ENCODE results near the gene CLASP2. TPM values are rescaled to one million over a fixed set of nuclear protein-coding genes. Genes with fewer than 3 reads are reported as not detected.
"Not testable (repeated sequence)": the region's sequence is repeated elsewhere in the genome, so short reads cannot be mapped to it uniquely, and the experiment has no call there.

CLASP2 gene
- total RNA-seq, 1 experiment from 2014 or later = 40.4 TPM

DNA sequence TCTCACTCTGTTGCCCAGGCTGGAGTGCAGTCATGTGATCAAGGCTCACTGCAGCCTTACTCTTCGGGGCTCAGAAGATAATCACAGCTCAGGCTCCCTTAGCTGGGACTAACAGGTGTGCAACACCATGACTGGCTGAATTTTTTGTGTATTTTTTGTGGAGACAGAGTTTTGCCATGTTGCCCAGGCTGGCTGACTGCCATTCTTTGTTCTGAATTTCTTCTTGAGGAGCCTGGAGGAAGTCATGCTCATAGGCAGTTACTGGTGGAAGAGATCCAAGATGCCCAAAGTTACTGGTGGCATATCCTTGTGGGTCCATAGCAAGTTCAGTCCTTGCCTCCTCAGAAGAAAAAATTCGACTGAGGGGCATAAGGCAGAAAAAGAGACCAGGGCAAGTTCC is 261.3 kb downstream of the CLASP2 start:
- Histone ChIP-seq H3K4me3 (ENCODE audit: low read depth in 2 of 2, low read length in 2 of 2) (no peak overlapping the region), H3K27ac (ENCODE audit: low read length) (no peak overlapping the region), H3K9me3 (ENCODE audit: control insufficient read depth, insufficient read depth, low read depth, low read length) (no peaks in the 10 kb centered on the region), H3K36me3 (ENCODE audit: control insufficient read depth, insufficient read depth, low read length) (no peaks in the 10 kb centered on the region), H3K4me1 (ENCODE audit: control insufficient read depth, insufficient read depth, low read length) (no peaks in the 10 kb centered on the region), H3K27me3 (ENCODE audit: control insufficient read depth, insufficient read depth, low read length) (no peaks in the 10 kb centered on the region)
- TF ChIP-seq SIN3A (IDR thresholded peaks at IDR 0.05; ENCODE audit: borderline replicate concordance, insufficient read depth, low read depth, low read length) = no peak
- TF ChIP-seq, protein P1, sequence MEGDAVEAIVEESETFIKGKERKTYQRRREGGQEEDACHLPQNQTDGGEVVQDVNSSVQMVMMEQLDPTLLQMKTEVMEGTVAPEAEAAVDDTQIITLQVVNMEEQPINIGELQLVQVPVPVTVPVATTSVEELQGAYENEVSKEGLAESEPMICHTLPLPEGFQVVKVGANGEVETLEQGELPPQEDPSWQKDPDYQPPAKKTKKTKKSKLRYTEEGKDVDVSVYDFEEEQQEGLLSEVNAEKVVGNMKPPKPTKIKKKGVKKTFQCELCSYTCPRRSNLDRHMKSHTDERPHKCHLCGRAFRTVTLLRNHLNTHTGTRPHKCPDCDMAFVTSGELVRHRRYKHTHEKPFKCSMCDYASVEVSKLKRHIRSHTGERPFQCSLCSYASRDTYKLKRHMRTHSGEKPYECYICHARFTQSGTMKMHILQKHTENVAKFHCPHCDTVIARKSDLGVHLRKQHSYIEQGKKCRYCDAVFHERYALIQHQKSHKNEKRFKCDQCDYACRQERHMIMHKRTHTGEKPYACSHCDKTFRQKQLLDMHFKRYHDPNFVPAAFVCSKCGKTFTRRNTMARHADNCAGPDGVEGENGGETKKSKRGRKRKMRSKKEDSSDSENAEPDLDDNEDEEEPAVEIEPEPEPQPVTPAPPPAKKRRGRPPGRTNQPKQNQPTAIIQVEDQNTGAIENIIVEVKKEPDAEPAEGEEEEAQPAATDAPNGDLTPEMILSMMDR (IDR thresholded peaks at IDR 0.05) = no peak
- no peak for TF ChIP-seq POLR2AphosphoS5 (IDR thresholded peaks at IDR 0.05; ENCODE audit: low read depth, low read length)
- TF ChIP-seq, protein P2, sequence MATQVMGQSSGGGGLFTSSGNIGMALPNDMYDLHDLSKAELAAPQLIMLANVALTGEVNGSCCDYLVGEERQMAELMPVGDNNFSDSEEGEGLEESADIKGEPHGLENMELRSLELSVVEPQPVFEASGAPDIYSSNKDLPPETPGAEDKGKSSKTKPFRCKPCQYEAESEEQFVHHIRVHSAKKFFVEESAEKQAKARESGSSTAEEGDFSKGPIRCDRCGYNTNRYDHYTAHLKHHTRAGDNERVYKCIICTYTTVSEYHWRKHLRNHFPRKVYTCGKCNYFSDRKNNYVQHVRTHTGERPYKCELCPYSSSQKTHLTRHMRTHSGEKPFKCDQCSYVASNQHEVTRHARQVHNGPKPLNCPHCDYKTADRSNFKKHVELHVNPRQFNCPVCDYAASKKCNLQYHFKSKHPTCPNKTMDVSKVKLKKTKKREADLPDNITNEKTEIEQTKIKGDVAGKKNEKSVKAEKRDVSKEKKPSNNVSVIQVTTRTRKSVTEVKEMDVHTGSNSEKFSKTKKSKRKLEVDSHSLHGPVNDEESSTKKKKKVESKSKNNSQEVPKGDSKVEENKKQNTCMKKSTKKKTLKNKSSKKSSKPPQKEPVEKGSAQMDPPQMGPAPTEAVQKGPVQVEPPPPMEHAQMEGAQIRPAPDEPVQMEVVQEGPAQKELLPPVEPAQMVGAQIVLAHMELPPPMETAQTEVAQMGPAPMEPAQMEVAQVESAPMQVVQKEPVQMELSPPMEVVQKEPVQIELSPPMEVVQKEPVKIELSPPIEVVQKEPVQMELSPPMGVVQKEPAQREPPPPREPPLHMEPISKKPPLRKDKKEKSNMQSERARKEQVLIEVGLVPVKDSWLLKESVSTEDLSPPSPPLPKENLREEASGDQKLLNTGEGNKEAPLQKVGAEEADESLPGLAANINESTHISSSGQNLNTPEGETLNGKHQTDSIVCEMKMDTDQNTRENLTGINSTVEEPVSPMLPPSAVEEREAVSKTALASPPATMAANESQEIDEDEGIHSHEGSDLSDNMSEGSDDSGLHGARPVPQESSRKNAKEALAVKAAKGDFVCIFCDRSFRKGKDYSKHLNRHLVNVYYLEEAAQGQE (IDR thresholded peaks at IDR 0.05; ENCODE audit: insufficient read depth in 1 of 2, low read depth in 2 of 2, low read length in 1 of 2) = no peak
- no peak for TF ChIP-seq TCF7L2 (IDR thresholded peaks at IDR 0.05; ENCODE audit: low read depth, low read length)
- intact Hi-C loops (cut with micrococcal nuclease; ENCODE audit: unreplicated experiment) (no loop called here), in situ Hi-C loops (cut with HindIII; ENCODE audit: low pct_unique_long_range_greater_than_20kb, low sequenced_read_pairs) (no loop called here)
- ATAC-seq (no peak), DNase-seq (ENCODE audit: low read depth, low spot score) (no peak)
- no TSS peak for BruUV-seq (replicated peaks)
- CTCF ChIA-PET = no interaction called here
- POLR2A ChIA-PET = no interaction called here

DNA sequence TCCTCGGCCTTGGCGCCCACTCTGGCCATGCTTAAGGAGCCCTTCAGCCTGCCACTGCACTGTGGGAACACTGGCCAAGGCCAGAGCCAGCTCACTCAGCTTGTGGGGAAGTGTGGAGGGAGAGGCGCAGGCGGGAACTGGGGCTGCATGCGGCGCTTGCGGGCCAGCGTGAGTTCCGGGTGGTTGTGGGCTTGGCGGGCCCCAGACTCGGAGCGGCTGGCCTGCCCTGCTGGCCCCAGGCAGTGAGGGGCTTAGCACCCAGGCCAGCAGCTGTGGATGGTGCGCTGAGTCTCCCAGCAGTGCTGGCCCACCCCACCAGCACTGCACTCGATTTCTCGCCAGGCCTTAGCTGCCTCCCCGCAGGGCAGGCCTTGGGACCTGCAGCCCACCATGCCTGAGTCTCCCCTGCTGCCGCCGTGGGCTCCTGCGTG is 264.7 kb downstream of the CLASP2 start:
- intact Hi-C loops (cut with micrococcal nuclease; ENCODE audit: unreplicated experiment) = no loop called here
- no peak overlapping the region for H3K27ac ChIP-seq (ENCODE audit: low read length)
- H3K4me3 ChIP-seq (ENCODE audit: low read depth in 2 of 2, low read length in 2 of 2) = no peak overlapping the region
- in situ Hi-C loops (cut with HindIII; ENCODE audit: low pct_unique_long_range_greater_than_20kb, low sequenced_read_pairs) = no loop called here
- ChIA-PET CTCF (no interaction called here), POLR2A (no interaction called here)
- TF ChIP-seq SIN3A (IDR thresholded peaks at IDR 0.05; ENCODE audit: borderline replicate concordance, insufficient read depth, low read depth, low read length) (no peak), TCF7L2 (IDR thresholded peaks at IDR 0.05; ENCODE audit: low read depth, low read length) (no peak), POLR2AphosphoS5 (IDR thresholded peaks at IDR 0.05; ENCODE audit: low read depth, low read length) (no peak)
- TF ChIP-seq, protein P2 (IDR thresholded peaks at IDR 0.05; ENCODE audit: insufficient read depth in 1 of 2, low read depth in 2 of 2, low read length in 1 of 2) = no peak
- TF ChIP-seq, protein P1 (IDR thresholded peaks at IDR 0.05) = no peak
- BruUV-seq (replicated peaks) = no TSS peak
- no peaks in the 10 kb centered on the region for H3K9me3 ChIP-seq (ENCODE audit: control insufficient read depth, insufficient read depth, low read depth, low read length)
- H3K36me3 ChIP-seq (ENCODE audit: control insufficient read depth, insufficient read depth, low read length) = no peaks in the 10 kb centered on the region
- ATAC-seq (no peak), DNase-seq (ENCODE audit: low read depth, low spot score) (no peak)
- H3K4me1 ChIP-seq (ENCODE audit: control insufficient read depth, insufficient read depth, low read length) = no peaks in the 10 kb centered on the region
- no peaks in the 10 kb centered on the region for H3K27me3 ChIP-seq (ENCODE audit: control insufficient read depth, insufficient read depth, low read length)

DNA sequence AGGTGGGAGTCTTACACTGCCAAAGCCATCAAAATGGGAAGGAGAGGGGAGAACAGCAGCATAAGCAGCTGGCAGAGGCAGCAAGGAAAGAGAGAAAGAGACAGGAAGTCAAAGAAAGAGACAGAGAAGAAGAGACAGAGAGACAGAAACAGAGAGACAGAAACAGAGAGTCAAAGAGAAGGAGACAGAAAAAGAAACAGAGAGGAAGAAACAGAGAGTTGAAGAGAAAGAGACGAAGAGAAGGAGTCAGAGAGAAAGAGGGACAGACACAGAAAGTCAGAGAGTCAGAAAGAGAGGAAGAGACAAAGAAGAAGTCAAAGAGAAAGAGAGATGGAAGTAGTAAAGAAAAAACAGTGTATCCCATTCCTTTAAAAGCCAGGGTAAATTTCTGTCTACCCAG is 266.1 kb downstream of the CLASP2 start:
- POLR2A ChIA-PET; H3K4me3 ChIP-seq (ENCODE audit: low read depth in 2 of 2, low read length in 2 of 2); BruUV-seq (replicated peaks); DNase-seq (ENCODE audit: low read depth, low spot score); in situ Hi-C loops (cut with HindIII; ENCODE audit: low pct_unique_long_range_greater_than_20kb, low sequenced_read_pairs); H3K27ac ChIP-seq (ENCODE audit: low read length); intact Hi-C loops (cut with micrococcal nuclease; ENCODE audit: unreplicated experiment); CTCF ChIA-PET; H3K9me3 ChIP-seq (ENCODE audit: control insufficient read depth, insufficient read depth, low read depth, low read length); H3K27me3 ChIP-seq (ENCODE audit: control insufficient read depth, insufficient read depth, low read length); H3K4me1 ChIP-seq (ENCODE audit: control insufficient read depth, insufficient read depth, low read length); ATAC-seq; H3K36me3 ChIP-seq (ENCODE audit: control insufficient read depth, insufficient read depth, low read length): not testable (repeated sequence)

All from Panc1 (cell line).